ENCODE measurements around the gene ARHGAP24.

The ARHGAP24 gene

GRCh38 chr4:85925071-85925470, 450.1 kb downstream of the ARHGAP24 start:
- TF ChIP-seq YY1 (IDR thresholded peaks at IDR 0.05; ENCODE audit: low read depth) (no peak), TEAD4 (IDR thresholded peaks at IDR 0.05) (no peak), USF1 (IDR thresholded peaks at IDR 0.05) (no peak), EGR1 (IDR thresholded peaks at IDR 0.05) (no peak), NFIC (IDR thresholded peaks at IDR 0.05) (no peak), TCF12 (IDR thresholded peaks at IDR 0.05; ENCODE audit: low read depth) (no peak), CREB1 (IDR thresholded peaks at IDR 0.05; ENCODE audit: low read depth) (no peak), ZBTB7A (IDR thresholded peaks at IDR 0.05; ENCODE audit: low read depth) (no peak), EP300 (IDR thresholded peaks at IDR 0.05; ENCODE audit: borderline replicate concordance) (no peak), FOXM1 (IDR thresholded peaks at IDR 0.05; ENCODE audit: borderline replicate concordance, low read depth) (no peak), REST (IDR thresholded peaks at IDR 0.05; ENCODE audit: low read depth) (no peak), CEBPB (IDR thresholded peaks at IDR 0.05) (no peak), TAF1 (IDR thresholded peaks at IDR 0.05; ENCODE audit: low read depth) (no peak), RAD21 (IDR thresholded peaks at IDR 0.05; ENCODE audit: low read depth) (no peak)
- TF ChIP-seq, protein P1, sequence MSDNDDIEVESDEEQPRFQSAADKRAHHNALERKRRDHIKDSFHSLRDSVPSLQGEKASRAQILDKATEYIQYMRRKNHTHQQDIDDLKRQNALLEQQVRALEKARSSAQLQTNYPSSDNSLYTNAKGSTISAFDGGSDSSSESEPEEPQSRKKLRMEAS (IDR thresholded peaks at IDR 0.05) = no peak

DNA sequence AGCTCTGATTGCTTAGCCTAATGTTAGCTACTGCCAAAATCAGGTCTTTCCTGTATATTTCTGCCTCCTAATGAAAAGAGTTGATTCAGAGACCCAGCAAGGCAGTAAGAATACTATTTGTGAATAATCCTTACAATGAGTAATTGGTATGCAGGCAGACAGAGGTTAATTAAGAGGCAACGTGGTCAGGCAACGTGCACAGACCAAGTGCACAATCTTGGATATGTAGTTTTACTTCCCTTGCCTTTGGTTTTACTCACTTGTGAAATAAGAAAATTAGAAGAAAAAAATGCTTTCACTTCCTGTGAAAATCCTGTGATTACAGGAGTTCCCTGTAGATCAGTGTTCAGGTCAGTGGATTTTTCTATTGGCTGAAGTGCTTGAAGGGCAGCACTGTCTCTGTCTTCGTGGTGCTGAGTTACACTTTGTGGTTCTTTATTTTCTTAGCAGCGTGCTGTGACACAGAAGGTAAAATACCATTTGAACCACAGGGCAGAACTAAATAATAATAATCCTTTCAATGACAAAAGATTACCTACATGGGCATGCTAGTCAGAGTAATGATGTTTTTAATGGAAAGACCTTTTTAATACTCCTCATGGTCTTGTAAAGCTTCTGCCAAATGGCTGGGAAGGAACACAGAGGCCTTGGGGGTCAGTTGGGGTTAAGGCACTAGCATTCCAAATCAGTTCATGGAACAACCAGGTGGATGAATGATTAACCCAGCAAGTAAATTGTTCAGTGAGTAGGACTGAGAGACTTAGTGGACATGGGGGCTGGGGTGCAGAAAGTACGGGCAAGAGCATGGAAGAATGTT, 454.0 kb downstream of the ARHGAP24 start:
- TF ChIP-seq USF1 (IDR thresholded peaks at IDR 0.05) (no peak), TEAD4 (IDR thresholded peaks at IDR 0.05) (no peak), TAF1 (IDR thresholded peaks at IDR 0.05; ENCODE audit: low read depth) (no peak), CEBPB (IDR thresholded peaks at IDR 0.05) (no peak), TCF12 (IDR thresholded peaks at IDR 0.05; ENCODE audit: low read depth) (no peak), FOXM1 (IDR thresholded peaks at IDR 0.05; ENCODE audit: borderline replicate concordance, low read depth) (no peak), YY1 (IDR thresholded peaks at IDR 0.05; ENCODE audit: low read depth) (no peak), RAD21 (IDR thresholded peaks at IDR 0.05; ENCODE audit: low read depth) (no peak)

GRCh38 chr4:85929961-85930665, 455.2 kb downstream of the ARHGAP24 start:
- TF ChIP-seq REST (IDR thresholded peaks at IDR 0.05; ENCODE audit: low read depth) = no peak
- TF ChIP-seq TEAD4 (IDR thresholded peaks at IDR 0.05) = no peak
- TF ChIP-seq, protein P1 (IDR thresholded peaks at IDR 0.05) = no peak
- TF ChIP-seq TAF1 (IDR thresholded peaks at IDR 0.05; ENCODE audit: low read depth) = no peak
- TF ChIP-seq RAD21 (IDR thresholded peaks at IDR 0.05; ENCODE audit: low read depth) = no peak
- TF ChIP-seq TCF12 (IDR thresholded peaks at IDR 0.05; ENCODE audit: low read depth) = no peak
- TF ChIP-seq CEBPB (IDR thresholded peaks at IDR 0.05) = no peak
- TF ChIP-seq USF1 (IDR thresholded peaks at IDR 0.05) = no peak
- no peak for TF ChIP-seq ZBTB7A (IDR thresholded peaks at IDR 0.05; ENCODE audit: low read depth)
- no peak for TF ChIP-seq EGR1 (IDR thresholded peaks at IDR 0.05)
- no peak for TF ChIP-seq CREB1 (IDR thresholded peaks at IDR 0.05; ENCODE audit: low read depth)
- no peak for TF ChIP-seq YY1 (IDR thresholded peaks at IDR 0.05; ENCODE audit: low read depth)
- TF ChIP-seq FOXM1 (IDR thresholded peaks at IDR 0.05; ENCODE audit: borderline replicate concordance, low read depth) = no peak
- TF ChIP-seq EP300 (IDR thresholded peaks at IDR 0.05; ENCODE audit: borderline replicate concordance) = no peak
- TF ChIP-seq NFIC (IDR thresholded peaks at IDR 0.05) = no peak

DNA sequence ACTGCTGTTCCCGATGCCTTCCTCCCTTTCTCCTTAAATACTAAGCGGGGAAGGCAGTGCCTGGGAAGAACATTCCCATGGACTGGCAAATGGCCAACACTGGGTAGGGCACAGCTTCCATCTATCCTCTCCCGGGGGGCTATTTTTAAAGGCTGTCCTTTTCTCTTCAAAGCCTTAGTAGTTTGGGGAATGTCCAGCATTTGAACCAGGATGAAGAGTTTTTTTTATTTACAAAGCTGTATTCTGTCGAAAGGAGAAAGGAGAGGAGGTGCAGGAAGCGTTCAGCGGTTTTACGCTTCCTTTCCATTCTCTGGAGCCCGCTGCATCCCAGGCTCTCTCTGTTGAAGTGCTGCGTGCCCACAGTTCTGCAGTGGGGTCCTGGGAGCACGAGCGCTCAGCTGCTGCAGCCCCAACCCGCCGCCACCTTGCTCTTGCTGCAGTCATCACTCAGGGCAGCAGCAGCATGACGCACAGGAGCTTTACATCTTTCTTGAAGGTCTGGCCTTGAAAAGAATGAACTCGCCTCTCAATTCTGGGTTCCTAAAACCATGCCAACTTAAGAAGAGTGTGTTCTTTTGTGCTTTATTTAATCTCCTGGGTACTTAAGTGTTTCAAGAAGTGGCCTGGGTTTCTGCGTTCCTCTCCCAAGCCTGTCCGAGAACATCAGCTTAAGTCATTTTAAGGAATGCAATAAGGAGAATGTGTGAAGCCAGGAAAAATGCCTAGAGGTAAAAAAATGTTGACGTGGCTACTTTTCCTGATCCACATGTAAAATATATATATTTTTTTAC, 457.7 kb downstream of the ARHGAP24 start:
- no peak for TF ChIP-seq EP300 (IDR thresholded peaks at IDR 0.05; ENCODE audit: borderline replicate concordance)
- TF ChIP-seq RAD21 (IDR thresholded peaks at IDR 0.05; ENCODE audit: low read depth) = no peak
- TF ChIP-seq CREB1 (IDR thresholded peaks at IDR 0.05; ENCODE audit: low read depth) = no peak
- no peak for TF ChIP-seq NFIC (IDR thresholded peaks at IDR 0.05)
- TF ChIP-seq, protein P1 (IDR thresholded peaks at IDR 0.05) = no peak
- TF ChIP-seq REST (IDR thresholded peaks at IDR 0.05; ENCODE audit: low read depth) = no peak
- TF ChIP-seq CEBPB (IDR thresholded peaks at IDR 0.05) = no peak
- TF ChIP-seq FOXM1 (IDR thresholded peaks at IDR 0.05; ENCODE audit: borderline replicate concordance, low read depth) = no peak
- TF ChIP-seq TAF1 (IDR thresholded peaks at IDR 0.05; ENCODE audit: low read depth) = no peak
- no peak for TF ChIP-seq YY1 (IDR thresholded peaks at IDR 0.05; ENCODE audit: low read depth)
- TF ChIP-seq EGR1 (IDR thresholded peaks at IDR 0.05) = no peak
- no peak for TF ChIP-seq TEAD4 (IDR thresholded peaks at IDR 0.05)
- TF ChIP-seq USF1 (IDR thresholded peaks at IDR 0.05) = no peak
- TF ChIP-seq ZBTB7A (IDR thresholded peaks at IDR 0.05; ENCODE audit: low read depth) = no peak
- no peak for TF ChIP-seq TCF12 (IDR thresholded peaks at IDR 0.05; ENCODE audit: low read depth)
